Measurements from ENCODE around the gene APOA4. TPM values are rescaled to one million over a fixed set of nuclear protein-coding genes. Genes with fewer than 3 reads are reported as not detected.

APOA4 gene
- total and polyA plus RNA-seq, 2 experiments from 2014 or later: 0.86 to 2.1 TPM

DNA sequence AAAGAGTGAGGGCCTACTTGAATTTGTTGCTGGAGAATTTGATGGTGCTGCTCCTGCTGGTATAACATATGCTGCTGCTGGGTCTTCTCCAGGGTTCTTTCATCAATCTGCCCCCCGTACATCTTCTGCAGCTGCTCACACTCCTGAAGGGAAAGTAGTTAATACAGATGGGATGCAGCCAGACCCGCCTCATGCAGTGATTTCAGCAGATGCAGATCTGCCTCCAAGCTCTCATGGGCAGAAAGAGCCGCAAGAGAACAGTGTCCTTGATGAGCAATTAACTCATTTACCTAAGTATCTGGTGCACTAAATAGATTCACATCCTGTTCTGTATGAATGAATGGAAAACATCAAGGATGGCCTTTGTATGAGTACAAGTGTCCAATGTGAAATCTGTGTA lies 39.1 kb upstream of the APOA4 start:
- H3K36me3 ChIP-seq: peaks cover 76% of the 10 kb centered on the region
- H3K4me1 ChIP-seq (ENCODE audit: low read depth): no peaks in the 10 kb centered on the region
- H3K9me3 ChIP-seq (ENCODE audit: low read depth): no peaks in the 10 kb centered on the region
- H3K27ac ChIP-seq: no peak overlapping the region
- no peaks in the 10 kb centered on the region for H3K27me3 ChIP-seq
- TF ChIP-seq, protein P1, sequence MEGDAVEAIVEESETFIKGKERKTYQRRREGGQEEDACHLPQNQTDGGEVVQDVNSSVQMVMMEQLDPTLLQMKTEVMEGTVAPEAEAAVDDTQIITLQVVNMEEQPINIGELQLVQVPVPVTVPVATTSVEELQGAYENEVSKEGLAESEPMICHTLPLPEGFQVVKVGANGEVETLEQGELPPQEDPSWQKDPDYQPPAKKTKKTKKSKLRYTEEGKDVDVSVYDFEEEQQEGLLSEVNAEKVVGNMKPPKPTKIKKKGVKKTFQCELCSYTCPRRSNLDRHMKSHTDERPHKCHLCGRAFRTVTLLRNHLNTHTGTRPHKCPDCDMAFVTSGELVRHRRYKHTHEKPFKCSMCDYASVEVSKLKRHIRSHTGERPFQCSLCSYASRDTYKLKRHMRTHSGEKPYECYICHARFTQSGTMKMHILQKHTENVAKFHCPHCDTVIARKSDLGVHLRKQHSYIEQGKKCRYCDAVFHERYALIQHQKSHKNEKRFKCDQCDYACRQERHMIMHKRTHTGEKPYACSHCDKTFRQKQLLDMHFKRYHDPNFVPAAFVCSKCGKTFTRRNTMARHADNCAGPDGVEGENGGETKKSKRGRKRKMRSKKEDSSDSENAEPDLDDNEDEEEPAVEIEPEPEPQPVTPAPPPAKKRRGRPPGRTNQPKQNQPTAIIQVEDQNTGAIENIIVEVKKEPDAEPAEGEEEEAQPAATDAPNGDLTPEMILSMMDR (IDR thresholded peaks at IDR 0.05; ENCODE audit: low read depth, low read length): no peak
- no peak overlapping the region for H3K4me3 ChIP-seq
- no peak for DNase-seq (ENCODE audit: low read depth in 1 of 2, low spot score in 1 of 2)

DNA sequence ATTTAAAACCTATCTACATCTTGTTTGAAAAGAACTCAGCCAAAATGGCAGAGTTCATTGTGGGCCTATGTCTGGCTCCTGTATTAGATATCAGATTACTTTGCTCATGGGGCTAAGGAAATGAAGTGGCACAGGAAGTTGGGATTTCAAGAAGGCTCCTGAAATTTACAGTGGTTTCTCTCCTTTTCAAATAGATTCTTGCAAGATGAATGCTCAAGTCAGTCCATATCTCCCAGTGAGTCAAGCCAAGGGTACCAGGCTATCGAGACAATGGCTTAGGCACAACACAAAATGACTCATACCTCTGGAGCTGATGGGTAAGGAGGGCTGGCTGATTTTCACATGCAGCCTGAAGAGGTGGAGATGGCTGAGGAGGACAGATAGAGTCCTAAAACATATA lies 38.4 kb upstream of the APOA4 start:
- H3K4me3 ChIP-seq: no peak overlapping the region
- TF ChIP-seq, protein P1 (IDR thresholded peaks at IDR 0.05; ENCODE audit: low read depth, low read length): no peak
- no peaks in the 10 kb centered on the region for H3K27me3 ChIP-seq
- no peaks in the 10 kb centered on the region for H3K4me1 ChIP-seq (ENCODE audit: low read depth)
- no peaks in the 10 kb centered on the region for H3K9me3 ChIP-seq (ENCODE audit: low read depth)
- no peak overlapping the region for H3K27ac ChIP-seq
- DNase-seq (ENCODE audit: low read depth in 1 of 2, low spot score in 1 of 2): peak in 1 of 2 donors; percentile 57
- H3K36me3 ChIP-seq: peaks cover 72% of the 10 kb centered on the region

DNA sequence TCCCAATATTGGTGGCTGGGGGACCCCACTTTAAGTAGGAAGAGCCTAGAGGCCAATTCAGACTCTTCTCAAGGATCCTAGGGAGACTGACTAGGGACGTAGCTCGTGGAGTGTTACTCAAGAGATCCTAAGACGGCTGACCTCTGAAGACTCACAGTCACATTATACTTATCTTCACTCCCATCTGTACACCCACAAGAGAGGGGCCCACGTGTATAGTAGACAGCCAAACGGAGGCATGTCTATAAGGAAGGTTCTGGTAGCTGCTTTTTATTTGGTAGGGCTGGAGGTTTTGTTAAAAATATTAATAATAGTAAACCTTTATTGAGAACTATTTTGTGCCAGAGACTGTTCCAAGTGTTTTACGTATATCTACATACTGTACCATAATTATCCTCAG lies 37.2 kb upstream of the APOA4 start:
- H3K4me3 ChIP-seq: no peak overlapping the region

DNA sequence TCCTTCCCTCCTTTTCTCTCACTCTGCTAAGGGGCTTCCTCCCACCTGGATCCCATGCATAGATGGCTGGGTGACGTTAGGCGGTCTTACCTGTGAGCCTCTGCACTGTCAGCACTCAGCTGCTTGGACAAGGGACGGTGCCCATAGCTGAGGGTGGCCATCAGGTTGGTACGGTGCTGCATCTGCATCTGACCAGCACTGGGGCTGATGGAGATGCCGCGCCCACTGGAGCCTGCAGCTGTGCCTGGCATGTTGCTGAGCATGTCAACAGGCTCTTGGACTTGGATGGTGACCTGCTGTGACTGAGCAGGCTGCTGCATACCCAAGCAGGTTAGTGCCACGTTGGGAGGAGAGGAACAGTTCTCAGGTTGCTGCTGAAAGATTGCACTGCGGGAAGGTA lies 36.1 kb upstream of the APOA4 start:
- no peak for DNase-seq (ENCODE audit: low read depth in 1 of 2, low spot score in 1 of 2)
- no peak overlapping the region for H3K4me3 ChIP-seq
- no peak overlapping the region for H3K27ac ChIP-seq
- no peaks in the 10 kb centered on the region for H3K4me1 ChIP-seq (ENCODE audit: low read depth)
- H3K9me3 ChIP-seq (ENCODE audit: low read depth): no peaks in the 10 kb centered on the region
- TF ChIP-seq, protein P1 (IDR thresholded peaks at IDR 0.05; ENCODE audit: low read depth, low read length): no peak
- H3K36me3 ChIP-seq: peaks cover 54% of the 10 kb centered on the region
- no peaks in the 10 kb centered on the region for H3K27me3 ChIP-seq

More for the DNA sequence above, 37.2 kb upstream of the APOA4 start:
- Histone ChIP-seq H3K27ac (no peak overlapping the region), H3K27me3 (no peaks in the 10 kb centered on the region), H3K36me3 (peaks cover 65% of the 10 kb centered on the region), H3K4me1 (ENCODE audit: low read depth) (no peaks in the 10 kb centered on the region), H3K9me3 (ENCODE audit: low read depth) (no peaks in the 10 kb centered on the region)
- TF ChIP-seq, protein P1 (IDR thresholded peaks at IDR 0.05; ENCODE audit: low read depth, low read length): no peak
- no peak for DNase-seq (ENCODE audit: low read depth in 1 of 2, low spot score in 1 of 2)

DNA sequence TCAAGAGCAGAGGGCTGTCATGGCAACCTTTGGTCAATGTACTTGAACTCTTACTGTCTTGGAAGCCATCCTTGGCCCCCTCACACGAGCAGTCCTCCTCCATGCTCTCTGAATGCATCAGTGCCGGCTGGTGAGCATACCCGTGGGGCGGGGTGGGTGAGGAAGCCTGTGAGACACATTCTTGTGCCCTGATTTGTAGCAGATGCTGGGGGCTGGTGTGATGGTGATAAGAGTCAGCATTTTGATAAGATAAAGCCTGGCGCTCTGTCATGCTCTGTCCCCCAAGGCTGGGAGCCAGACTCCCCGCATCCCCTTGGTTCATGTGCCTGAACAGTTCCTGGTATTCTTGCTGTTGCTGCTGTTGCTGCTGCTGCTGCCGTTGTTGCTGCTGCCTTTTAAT lies 34.8 kb upstream of the APOA4 start:
- DNase-seq (ENCODE audit: low read depth in 1 of 2, low spot score in 1 of 2): peak in 1 of 2 donors; percentile 38
- Histone ChIP-seq H3K27ac (no peak overlapping the region), H3K4me1 (ENCODE audit: low read depth) (no peaks in the 10 kb centered on the region), H3K9me3 (ENCODE audit: low read depth) (no peaks in the 10 kb centered on the region), H3K36me3 (peaks cover 51% of the 10 kb centered on the region), H3K4me3 (no peak overlapping the region), H3K27me3 (no peaks in the 10 kb centered on the region)
- TF ChIP-seq, protein P1 (IDR thresholded peaks at IDR 0.05; ENCODE audit: low read depth, low read length): no peak

DNA sequence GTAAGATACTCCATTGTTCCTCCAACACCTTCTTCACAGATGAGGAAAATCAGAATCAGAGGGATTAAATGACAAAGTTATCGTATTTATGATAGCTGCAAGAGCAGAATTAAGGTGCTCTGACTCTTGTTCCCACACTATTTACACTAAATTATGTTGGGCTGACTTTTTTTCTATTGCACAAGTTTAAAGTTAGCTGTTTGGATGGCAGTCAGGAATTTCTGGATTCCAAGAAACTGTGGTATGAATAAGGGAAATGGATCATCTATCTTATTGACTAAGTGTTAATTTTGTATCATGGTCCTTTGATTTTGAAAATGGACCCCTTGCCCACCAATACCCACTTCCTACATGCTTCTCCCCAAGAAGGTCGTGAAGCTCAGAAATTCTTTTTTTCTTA lies 34.2 kb upstream of the APOA4 start:
- DNase-seq (ENCODE audit: low read depth in 1 of 2, low spot score in 1 of 2): peak in 1 of 2 donors; percentile 48
- Histone ChIP-seq H3K4me1 (ENCODE audit: low read depth) (no peaks in the 10 kb centered on the region), H3K27ac (no peak overlapping the region), H3K36me3 (peaks cover 48% of the 10 kb centered on the region), H3K9me3 (ENCODE audit: low read depth) (no peaks in the 10 kb centered on the region), H3K4me3 (no peak overlapping the region), H3K27me3 (no peaks in the 10 kb centered on the region)
- TF ChIP-seq, protein P1 (IDR thresholded peaks at IDR 0.05; ENCODE audit: low read depth, low read length): no peak
